HepG2 (cell line): ENCODE results near the gene COX15. TPM values are rescaled to one million over a fixed set of nuclear protein-coding genes. Genes with fewer than 3 reads are reported as not detected.

Experiments used
- HMG20B ChIP-seq: conservative IDR thresholded peaks from 2 replicates; pipeline ENCODE4 v1.6.1; 2016; ENCODE audit warnings: missing genetic modification reagents, missing compliant biosample characterization
- MIER2 ChIP-seq: IDR thresholded peaks from 2 replicates; pipeline ENCODE4 v1.6.1; 2016; ENCODE audit warnings: missing biosample characterization, missing genetic modification reagents
- MTA1 ChIP-seq: sonication (generic); formaldehyde crosslinking; IDR thresholded peaks from 2 replicates; pipeline ENCODE4 v1.4.0; 2020; ENCODE audit warnings: missing genetic modification reagents, mild to moderate bottlenecking, borderline replicate concordance
- NONO ChIP-seq, 2 experiments: fragments of 450-650 bp in 1 of 2; sonication (generic) in 1 of 2; formaldehyde crosslinking in 1 of 2; IDR thresholded peaks in 1 of 2; conservative IDR thresholded peaks in 1 of 2; 2 replicates each; pipeline versions ENCODE4 v1.6.1 to v1.8.0; 2017 to 2022; ENCODE audit warnings: mild to moderate bottlenecking in 1 of 2, missing genetic modification reagents in 1 of 2, moderate library complexity in 1 of 2
- NR2F6 ChIP-seq, 2 experiments: IDR thresholded peaks; 2 replicates each; pipeline ENCODE4 v1.6.1; 2016; ENCODE audit warnings: antibody characterized with exemption in 1 of 2, mild to moderate bottlenecking in 1 of 2
- SMARCC2 ChIP-seq: fragments of 450-650 bp; IDR thresholded peaks from 2 replicates; pipeline ENCODE4 v1.6.1; 2017; ENCODE audit warnings: antibody characterized with exemption, mild to moderate bottlenecking
- SRSF1 ChIP-seq: fragments of 200-400 bp; formaldehyde crosslinking; optimal IDR thresholded peaks from 2 replicates; pipeline ENCODE3; 2017; ENCODE audit warnings: mild to moderate bottlenecking, low read depth, low read length, moderate library complexity
- TBX2 ChIP-seq: sonication (generic); formaldehyde crosslinking; IDR thresholded peaks from 2 replicates; pipeline ENCODE4 v1.5.0; 2020; ENCODE audit warnings: missing genetic modification reagents, mild to moderate bottlenecking, borderline replicate concordance
- U2AF1 ChIP-seq: fragments of 200-400 bp; formaldehyde crosslinking; optimal IDR thresholded peaks from 2 replicates; pipeline ENCODE3; 2017; ENCODE audit warnings: mild to moderate bottlenecking, low read depth, low read length
- ZBTB14 ChIP-seq: sonication (generic); formaldehyde crosslinking; IDR thresholded peaks from 2 replicates; pipeline ENCODE4 v1.4.0; 2020; ENCODE audit warnings: missing genetic modification reagents
- ZBTB38 ChIP-seq: sonication (generic); formaldehyde crosslinking; IDR thresholded peaks from 2 replicates; pipeline ENCODE4 v1.5.1; 2020; ENCODE audit warnings: mild to moderate bottlenecking, missing genetic modification reagents
- ZNF20 ChIP-seq: sonication (generic); formaldehyde crosslinking; IDR thresholded peaks from 2 replicates; pipeline ENCODE4 v1.4.0; 2020; ENCODE audit warnings: mild to moderate bottlenecking, moderate library complexity, missing genetic modification reagents
- ZNF230 ChIP-seq: sonication (generic); formaldehyde crosslinking; IDR thresholded peaks from 2 replicates; pipeline ENCODE4 v1.4.0; 2020; ENCODE audit warnings: mild to moderate bottlenecking, missing genetic modification reagents
- ZNF468 ChIP-seq: sonication (generic); formaldehyde crosslinking; IDR thresholded peaks from 2 replicates; pipeline ENCODE4 v1.8.0; 2022; ENCODE audit warnings: mild to moderate bottlenecking, moderate library complexity, missing genetic modification reagents
- ZNF720 ChIP-seq: sonication (generic); formaldehyde crosslinking; IDR thresholded peaks from 2 replicates; pipeline ENCODE4 v1.4.0; 2020; ENCODE audit warnings: missing genetic modification reagents
- ZSCAN25 ChIP-seq: sonication (generic); formaldehyde crosslinking; IDR thresholded peaks from 2 replicates; pipeline ENCODE4 v1.8.0; 2022; ENCODE audit warnings: mild to moderate bottlenecking, missing genetic modification reagents
- ZXDC ChIP-seq: sonication (generic); formaldehyde crosslinking; IDR thresholded peaks from 2 replicates; pipeline ENCODE4 v1.5.0; 2020; ENCODE audit warnings: mild to moderate bottlenecking, missing genetic modification reagents
- polyA plus RNA-seq, 8 experiments: library from polyadenylated mRNA; depleted of rRNA in 3 of 8; stranded (reverse) in 7 of 8; unstranded in 1 of 8; fragments of >200 nt; fragmentation: Illumina TruSeq in 4 of 8; extraction: Trizol in 4 of 8; gene quantifications; 2 replicates each; pipeline versions ENCODE4 v1.2.1 to v1.2.3, GENCODE V29; 2011 to 2016; ENCODE audit warnings: low read depth in 4 of 8, missing spikeins in 1 of 8, mixed read lengths in 1 of 8; ENCODE audit not compliant: insufficient read depth in 1 of 8
- total RNA-seq, 5 experiments: library from RNA; depleted of rRNA; stranded (reverse); fragments of >200 nt; fragmentation: Illumina TruSeq; extraction: Trizol; gene quantifications; 2 replicates each; pipeline ENCODE4 v1.2.3, GENCODE V29; 2016; ENCODE audit warnings: low read depth in 1 of 5
- TF ChIP-seq, protein P1 (sequence below): sonication (generic); formaldehyde crosslinking; IDR thresholded peaks from 2 replicates; pipeline ENCODE4 v1.8.0; 2022; ENCODE audit warnings: mild to moderate bottlenecking, missing genetic modification reagents, moderate library complexity
- TF ChIP-seq, protein P2 (sequence below): sonication (generic); formaldehyde crosslinking; IDR thresholded peaks from 2 replicates; pipeline ENCODE4; 2020; ENCODE audit warnings: missing genetic modification reagents, mild to moderate bottlenecking, borderline replicate concordance

The COX15 gene
- total and polyA plus RNA-seq, 2 of the 13 experiments (the other 11 are each of a cell fraction or from before 2014, with no cell fraction given) = 19.2 to 44.7 TPM

- TF ChIP-seq, protein P1, sequence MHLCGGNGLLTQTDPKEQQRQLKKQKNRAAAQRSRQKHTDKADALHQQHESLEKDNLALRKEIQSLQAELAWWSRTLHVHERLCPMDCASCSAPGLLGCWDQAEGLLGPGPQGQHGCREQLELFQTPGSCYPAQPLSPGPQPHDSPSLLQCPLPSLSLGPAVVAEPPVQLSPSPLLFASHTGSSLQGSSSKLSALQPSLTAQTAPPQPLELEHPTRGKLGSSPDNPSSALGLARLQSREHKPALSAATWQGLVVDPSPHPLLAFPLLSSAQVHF (CRISPR knock-in tag) = 0 out of 2 replicates have a peak, but pooled peaks have one; percentile 58
- TF ChIP-seq U2AF1 (no peak), HMG20B (CRISPR knock-in tag) (no peak), ZNF720 (no peak), ZXDC (CRISPR knock-in tag) (0 out of 2 replicates have a peak, but pooled peaks have one; percentile 63), ZBTB38 (CRISPR knock-in tag) (peak; percentile 85), SMARCC2 (no peak), ZBTB14 (CRISPR knock-in tag) (peak; percentile 99), ZSCAN25 (CRISPR knock-in tag) (no peak; the same call in 1 of the 2 replicates), MIER2 (CRISPR knock-in tag) (0 out of 2 replicates have a peak, but pooled peaks have one; percentile 11), NR2F6 (IDR thresholded peaks at IDR 0.05) (no peak), NR2F6 (CRISPR knock-in tag; IDR thresholded peaks at IDR 0.05) (no peak), ZNF20 (CRISPR knock-in tag) (no peak), SRSF1 (peak; percentile 37), ZNF468 (CRISPR knock-in tag) (no peak), NONO (IDR thresholded peaks at IDR 0.05) (no peak), NONO (CRISPR knock-in tag; conservative IDR thresholded peaks at IDR 0.05) (peak; percentile 89), MTA1 (peak; percentile 7; the same call in 1 of the 2 replicates), ZNF230 (CRISPR knock-in tag) (peak; percentile 84; the same call in 1 of the 2 replicates), TBX2 (peak; percentile 80)
- TF ChIP-seq, protein P2, sequence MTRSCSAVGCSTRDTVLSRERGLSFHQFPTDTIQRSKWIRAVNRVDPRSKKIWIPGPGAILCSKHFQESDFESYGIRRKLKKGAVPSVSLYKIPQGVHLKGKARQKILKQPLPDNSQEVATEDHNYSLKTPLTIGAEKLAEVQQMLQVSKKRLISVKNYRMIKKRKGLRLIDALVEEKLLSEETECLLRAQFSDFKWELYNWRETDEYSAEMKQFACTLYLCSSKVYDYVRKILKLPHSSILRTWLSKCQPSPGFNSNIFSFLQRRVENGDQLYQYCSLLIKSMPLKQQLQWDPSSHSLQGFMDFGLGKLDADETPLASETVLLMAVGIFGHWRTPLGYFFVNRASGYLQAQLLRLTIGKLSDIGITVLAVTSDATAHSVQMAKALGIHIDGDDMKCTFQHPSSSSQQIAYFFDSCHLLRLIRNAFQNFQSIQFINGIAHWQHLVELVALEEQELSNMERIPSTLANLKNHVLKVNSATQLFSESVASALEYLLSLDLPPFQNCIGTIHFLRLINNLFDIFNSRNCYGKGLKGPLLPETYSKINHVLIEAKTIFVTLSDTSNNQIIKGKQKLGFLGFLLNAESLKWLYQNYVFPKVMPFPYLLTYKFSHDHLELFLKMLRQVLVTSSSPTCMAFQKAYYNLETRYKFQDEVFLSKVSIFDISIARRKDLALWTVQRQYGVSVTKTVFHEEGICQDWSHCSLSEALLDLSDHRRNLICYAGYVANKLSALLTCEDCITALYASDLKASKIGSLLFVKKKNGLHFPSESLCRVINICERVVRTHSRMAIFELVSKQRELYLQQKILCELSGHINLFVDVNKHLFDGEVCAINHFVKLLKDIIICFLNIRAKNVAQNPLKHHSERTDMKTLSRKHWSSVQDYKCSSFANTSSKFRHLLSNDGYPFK (CRISPR knock-in tag) = peak; percentile 76; the same call in 1 of the 2 replicates
Observed at GRCh38 chr10:99732033-99732842, at the start of gene COX15, which contains the start of gene CUTC (continued).
